ENCODE data around the gene KMT2C.
"Not testable (repeated sequence)": the region's sequence is repeated elsewhere in the genome, so short reads cannot be mapped to it uniquely, and the experiment has no call there.

The KMT2C gene

GRCh38 chr7:152441168-152441567 lies 5.4 kb upstream of the KMT2C start:
- not testable (repeated sequence) for DNase-seq

- DNase-seq, result not testable (repeated sequence)
Observed at GRCh38 chr7:152438017-152438416, 2.2 kb upstream of the KMT2C start.

GRCh38 chr7:152436931-152437575 lies 1.2 kb upstream of the KMT2C start:
- DNase-seq, result not testable (repeated sequence)

GRCh38 chr7:152436111-152436930 lies 518 bp upstream of the KMT2C start:
- peak; percentile 91 for DNase-seq

- peak; percentile 68 for DNase-seq
Observed at GRCh38 chr7:152434511-152435383, 1.1 kb downstream of the KMT2C start.

GRCh38 chr7:152433721-152434490 lies 1.9 kb downstream of the KMT2C start:
- peak; percentile 75 for DNase-seq

GRCh38 chr7:152432735-152433134 lies 3.1 kb downstream of the KMT2C start:
- not testable (repeated sequence) for DNase-seq

- DNase-seq, result no peak
Observed at GRCh38 chr7:152430854-152431253, 4.9 kb downstream of the KMT2C start.

GRCh38 chr7:152430118-152430517 lies 5.7 kb downstream of the KMT2C start:
- not testable (repeated sequence) for DNase-seq

GRCh38 chr7:152424348-152425108 lies 11.3 kb downstream of the KMT2C start:
- peak; percentile 38 for DNase-seq

GRCh38 chr7:152423991-152424347 lies 11.8 kb downstream of the KMT2C start:
- DNase-seq, result no peak

- not testable (repeated sequence) for DNase-seq
Observed at GRCh38 chr7:152423171-152423570, 12.6 kb downstream of the KMT2C start.

GRCh38 chr7:152420950-152421349 lies 14.9 kb downstream of the KMT2C start:
- not testable (repeated sequence) for DNase-seq

- DNase-seq, result no peak
Observed at GRCh38 chr7:152419473-152420429, 16.1 kb downstream of the KMT2C start.

GRCh38 chr7:152414779-152415178 lies 21.0 kb downstream of the KMT2C start:
- no peak for DNase-seq

- DNase-seq, result no peak
Observed at GRCh38 chr7:152411389-152411788, 24.4 kb downstream of the KMT2C start.

- DNase-seq, result no peak
Observed at GRCh38 chr7:152406491-152406890, 29.3 kb downstream of the KMT2C start.

- DNase-seq, result not testable (repeated sequence)
Observed at GRCh38 chr7:152406030-152406429, 29.8 kb downstream of the KMT2C start.

GRCh38 chr7:152403726-152404125 lies 32.1 kb downstream of the KMT2C start:
- DNase-seq, result no peak

Data from activated CD4-positive, alpha-beta T cell treated with anti-CD3 and anti-CD28 coated beads, Interleukin-2, Interleukin-6, amounts not matched to agents 100 ng/mL and 50 ng/mL, durations not matched to agents 16 hours and 8 hours (primary cell).